ENCODE measurements around the gene TECR. TPM values are rescaled to one million over a fixed set of nuclear protein-coding genes. Genes with fewer than 3 reads are reported as not detected.
A peak's percentile ranks its signal among the peaks of the same experiment; 100 is the strongest.

TECR gene
- total and polyA plus RNA-seq, 2 of the 13 experiments (the other 11 are each of a cell fraction or from before 2014, with no cell fraction given): 54.9 to 121 TPM

- TF ChIP-seq, protein P1, sequence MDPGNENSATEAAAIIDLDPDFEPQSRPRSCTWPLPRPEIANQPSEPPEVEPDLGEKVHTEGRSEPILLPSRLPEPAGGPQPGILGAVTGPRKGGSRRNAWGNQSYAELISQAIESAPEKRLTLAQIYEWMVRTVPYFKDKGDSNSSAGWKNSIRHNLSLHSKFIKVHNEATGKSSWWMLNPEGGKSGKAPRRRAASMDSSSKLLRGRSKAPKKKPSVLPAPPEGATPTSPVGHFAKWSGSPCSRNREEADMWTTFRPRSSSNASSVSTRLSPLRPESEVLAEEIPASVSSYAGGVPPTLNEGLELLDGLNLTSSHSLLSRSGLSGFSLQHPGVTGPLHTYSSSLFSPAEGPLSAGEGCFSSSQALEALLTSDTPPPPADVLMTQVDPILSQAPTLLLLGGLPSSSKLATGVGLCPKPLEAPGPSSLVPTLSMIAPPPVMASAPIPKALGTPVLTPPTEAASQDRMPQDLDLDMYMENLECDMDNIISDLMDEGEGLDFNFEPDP (CRISPR knock-in tag; conservative IDR thresholded peaks at IDR 0.05): 0 out of 2 replicates have a peak, but pooled peaks have one; percentile 90
- TF ChIP-seq ZNF709 (CRISPR knock-in tag; IDR thresholded peaks at IDR 0.05) (peak; percentile 90; the same call in 1 of the 2 replicates), IKZF1 (IDR thresholded peaks at IDR 0.05) (no peak), ZNF558 (CRISPR knock-in tag; IDR thresholded peaks at IDR 0.05; ENCODE audit: borderline replicate concordance) (peak; percentile 75; the same call in 1 of the 2 replicates), ZNF44 (CRISPR knock-in tag; IDR thresholded peaks at IDR 0.05) (no peak), HNRNPH1 (optimal IDR thresholded peaks at IDR 0.05; ENCODE audit: low read depth, low read length) (peak; percentile 84), ZNF614 (CRISPR knock-in tag; IDR thresholded peaks at IDR 0.05; ENCODE audit: borderline replicate concordance) (peak; percentile 21; the same call in 1 of the 2 replicates), PITX1 (CRISPR knock-in tag; IDR thresholded peaks at IDR 0.05) (no peak; the same call in 1 of the 2 replicates), PRPF4 (IDR thresholded peaks at IDR 0.05; ENCODE audit: low read depth, low read length, poor library complexity, severe bottlenecking) (no peak), SRY (CRISPR knock-in tag; IDR thresholded peaks at IDR 0.05) (peak; percentile 76), TEAD2 (CRISPR knock-in tag; IDR thresholded peaks at IDR 0.05) (no peak), ZNF335 (CRISPR knock-in tag; IDR thresholded peaks at IDR 0.05) (no peak), ZKSCAN1 (IDR thresholded peaks at IDR 0.05; ENCODE audit: low read length) (no peak), NFE2L1 (CRISPR knock-in tag; IDR thresholded peaks at IDR 0.05; ENCODE audit: borderline replicate concordance) (no peak), ATF7 (IDR thresholded peaks at IDR 0.05) (no peak), ATF7 (CRISPR knock-in tag; IDR thresholded peaks at IDR 0.05) (no peak), ADNP (CRISPR knock-in tag; IDR thresholded peaks at IDR 0.05) (0 out of 2 replicates have a peak, but pooled peaks have one; percentile 51), ASH2L (IDR thresholded peaks at IDR 0.05; ENCODE audit: insufficient read length, low read depth, low read length) (peak; percentile 61), TFE3 (CRISPR knock-in tag; IDR thresholded peaks at IDR 0.05) (no peak)
- TF ChIP-seq, protein P2, sequence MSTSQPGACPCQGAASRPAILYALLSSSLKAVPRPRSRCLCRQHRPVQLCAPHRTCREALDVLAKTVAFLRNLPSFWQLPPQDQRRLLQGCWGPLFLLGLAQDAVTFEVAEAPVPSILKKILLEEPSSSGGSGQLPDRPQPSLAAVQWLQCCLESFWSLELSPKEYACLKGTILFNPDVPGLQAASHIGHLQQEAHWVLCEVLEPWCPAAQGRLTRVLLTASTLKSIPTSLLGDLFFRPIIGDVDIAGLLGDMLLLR (CRISPR knock-in tag; IDR thresholded peaks at IDR 0.05): peak; percentile 60; the same call in 1 of the 2 replicates
- TF ChIP-seq, protein P3, sequence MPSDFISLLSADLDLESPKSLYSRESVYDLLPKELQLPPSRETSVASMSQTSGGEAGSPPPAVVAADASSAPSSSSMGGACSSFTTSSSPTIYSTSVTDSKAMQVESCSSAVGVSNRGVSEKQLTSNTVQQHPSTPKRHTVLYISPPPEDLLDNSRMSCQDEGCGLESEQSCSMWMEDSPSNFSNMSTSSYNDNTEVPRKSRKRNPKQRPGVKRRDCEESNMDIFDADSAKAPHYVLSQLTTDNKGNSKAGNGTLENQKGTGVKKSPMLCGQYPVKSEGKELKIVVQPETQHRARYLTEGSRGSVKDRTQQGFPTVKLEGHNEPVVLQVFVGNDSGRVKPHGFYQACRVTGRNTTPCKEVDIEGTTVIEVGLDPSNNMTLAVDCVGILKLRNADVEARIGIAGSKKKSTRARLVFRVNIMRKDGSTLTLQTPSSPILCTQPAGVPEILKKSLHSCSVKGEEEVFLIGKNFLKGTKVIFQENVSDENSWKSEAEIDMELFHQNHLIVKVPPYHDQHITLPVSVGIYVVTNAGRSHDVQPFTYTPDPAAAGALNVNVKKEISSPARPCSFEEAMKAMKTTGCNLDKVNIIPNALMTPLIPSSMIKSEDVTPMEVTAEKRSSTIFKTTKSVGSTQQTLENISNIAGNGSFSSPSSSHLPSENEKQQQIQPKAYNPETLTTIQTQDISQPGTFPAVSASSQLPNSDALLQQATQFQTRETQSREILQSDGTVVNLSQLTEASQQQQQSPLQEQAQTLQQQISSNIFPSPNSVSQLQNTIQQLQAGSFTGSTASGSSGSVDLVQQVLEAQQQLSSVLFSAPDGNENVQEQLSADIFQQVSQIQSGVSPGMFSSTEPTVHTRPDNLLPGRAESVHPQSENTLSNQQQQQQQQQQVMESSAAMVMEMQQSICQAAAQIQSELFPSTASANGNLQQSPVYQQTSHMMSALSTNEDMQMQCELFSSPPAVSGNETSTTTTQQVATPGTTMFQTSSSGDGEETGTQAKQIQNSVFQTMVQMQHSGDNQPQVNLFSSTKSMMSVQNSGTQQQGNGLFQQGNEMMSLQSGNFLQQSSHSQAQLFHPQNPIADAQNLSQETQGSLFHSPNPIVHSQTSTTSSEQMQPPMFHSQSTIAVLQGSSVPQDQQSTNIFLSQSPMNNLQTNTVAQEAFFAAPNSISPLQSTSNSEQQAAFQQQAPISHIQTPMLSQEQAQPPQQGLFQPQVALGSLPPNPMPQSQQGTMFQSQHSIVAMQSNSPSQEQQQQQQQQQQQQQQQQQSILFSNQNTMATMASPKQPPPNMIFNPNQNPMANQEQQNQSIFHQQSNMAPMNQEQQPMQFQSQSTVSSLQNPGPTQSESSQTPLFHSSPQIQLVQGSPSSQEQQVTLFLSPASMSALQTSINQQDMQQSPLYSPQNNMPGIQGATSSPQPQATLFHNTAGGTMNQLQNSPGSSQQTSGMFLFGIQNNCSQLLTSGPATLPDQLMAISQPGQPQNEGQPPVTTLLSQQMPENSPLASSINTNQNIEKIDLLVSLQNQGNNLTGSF (CRISPR knock-in tag; IDR thresholded peaks at IDR 0.05): 0 out of 2 replicates have a peak, but pooled peaks have one; percentile 38
Measured at GRCh38 chr19:14517840-14518505, 11.4 kb upstream of the TECR start, which contains the start of gene DNAJB1 (continued).
